ENCODE data around the gene TMSB15B. TPM values are rescaled to one million over a fixed set of nuclear protein-coding genes. Genes with fewer than 3 reads are reported as not detected.

The TMSB15B gene
- total RNA-seq, 1 donor from 2014 or later, result 2.0 TPM

Other genes starting within 250 kb of the TMSB15B start
- 13.8 TPM for gene PLP1, start 185.8 kb upstream of the TMSB15B start, total RNA-seq
- gene RAB9B, start 130.4 kb upstream of the TMSB15B start, total RNA-seq, result 5.7 TPM
- gene H2BW1, start 51.1 kb downstream of the TMSB15B start, total RNA-seq, result not detected
- 0.17 TPM for gene H2BW2, start 77.3 kb downstream of the TMSB15B start, total RNA-seq
- 2.4 TPM for gene TMSB15C, start 113.6 kb downstream of the TMSB15B start, total RNA-seq
- gene ZCCHC18, start 149.9 kb downstream of the TMSB15B start, total RNA-seq, result 1.0 TPM
- gene SLC25A53, start 194.4 kb downstream of the TMSB15B start, total RNA-seq, result 14.5 TPM
- 18.9 TPM for gene FAM199X, start 203.8 kb downstream of the TMSB15B start, total RNA-seq